Kasumi-1 (cell line): ENCODE measurements around the gene HTR5A.

ENCODE experiments used
- DNase-seq, 2 experiments: peaks; one replicate each; lab custom pipeline; 2025; lab: John Stamatoyannopoulos, UW

HTR5A gene

GRCh38 chr7:155090684-155091083 lies 20.6 kb downstream of the HTR5A start:
- no peak for DNase-seq

DNA sequence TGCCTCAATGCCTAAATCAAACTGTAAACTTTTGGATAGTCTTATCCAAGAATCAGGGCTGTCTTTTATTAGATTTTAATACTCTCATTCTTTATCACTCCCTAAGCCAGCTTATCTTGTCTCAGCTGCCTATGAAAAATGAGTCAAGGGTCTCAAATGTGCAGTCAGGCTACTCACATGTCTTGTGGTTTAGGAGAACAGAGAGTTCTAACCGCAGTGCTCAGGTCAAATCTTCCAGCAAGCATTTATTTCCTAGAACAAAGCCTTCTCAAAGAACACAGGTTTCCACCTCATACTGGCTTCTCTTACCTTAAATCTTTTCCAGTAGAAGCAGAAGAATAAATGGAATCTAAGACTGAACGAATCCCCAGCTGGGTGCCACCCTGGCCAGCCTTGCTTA lies 23.5 kb downstream of the HTR5A start:
- no peak for DNase-seq

DNA sequence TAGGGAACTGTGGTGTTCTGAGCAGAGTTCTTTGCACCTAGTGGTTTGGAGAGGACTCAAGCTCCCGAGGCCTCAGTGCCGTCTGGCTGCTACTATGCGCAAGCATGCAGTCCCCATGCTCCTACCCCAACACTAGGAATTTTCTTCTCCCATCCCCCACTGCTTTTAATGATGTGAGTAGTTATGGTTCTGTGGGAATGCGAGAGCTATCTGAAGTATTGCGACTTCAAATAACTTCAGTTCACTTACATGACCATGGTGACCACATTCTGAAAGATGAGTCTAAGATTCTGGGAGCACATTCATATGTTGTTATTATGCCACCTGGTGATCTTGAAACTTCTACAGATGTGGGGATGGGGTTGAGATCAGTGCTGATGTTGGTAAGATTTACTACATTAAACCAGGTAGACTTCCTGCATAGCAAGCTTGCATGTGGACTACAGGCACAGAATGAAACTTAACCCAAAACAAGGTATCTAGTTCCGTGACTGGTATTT lies 24.6 kb downstream of the HTR5A start:
- no peak for DNase-seq

DNA sequence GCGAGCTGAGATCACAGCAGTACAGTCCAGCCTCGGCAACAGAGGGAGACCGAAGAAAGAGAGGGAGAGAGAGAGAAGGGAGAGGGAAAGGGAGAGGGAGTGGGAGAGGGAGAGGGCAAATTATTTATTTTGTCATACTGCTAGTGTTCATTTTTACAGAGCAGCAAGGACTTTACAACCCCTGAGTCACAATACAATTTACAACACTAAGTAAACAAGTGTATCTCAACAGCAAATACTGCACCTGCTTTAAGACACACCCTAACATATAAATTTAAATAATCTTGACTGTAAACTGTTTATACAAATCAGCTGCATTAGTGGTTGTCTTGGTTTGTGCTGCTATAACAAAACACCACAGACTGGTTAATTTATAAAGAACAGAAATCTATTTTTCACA lies 27.2 kb downstream of the HTR5A start:
- DNase-seq, result no peak

DNA sequence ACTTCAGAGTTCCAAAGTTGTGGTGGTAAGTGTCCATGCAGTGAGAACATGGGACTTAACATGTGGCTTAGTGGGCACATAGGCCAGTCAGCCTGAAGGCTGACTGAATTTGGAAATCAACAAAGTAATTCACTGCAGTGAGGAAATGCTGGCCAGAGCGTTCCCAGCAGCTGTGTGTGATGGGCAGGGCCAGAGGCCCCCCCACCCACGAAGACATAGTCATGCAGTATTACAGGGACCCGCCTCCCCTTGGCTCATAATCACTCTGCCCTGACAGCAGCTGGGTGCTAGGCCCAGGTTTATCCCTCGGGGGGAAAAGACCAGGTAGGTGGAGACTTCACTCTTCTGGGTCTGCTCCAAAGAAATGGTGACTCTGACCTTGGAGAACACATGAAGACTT lies 33.7 kb downstream of the HTR5A start:
- DNase-seq, result no peak

DNA sequence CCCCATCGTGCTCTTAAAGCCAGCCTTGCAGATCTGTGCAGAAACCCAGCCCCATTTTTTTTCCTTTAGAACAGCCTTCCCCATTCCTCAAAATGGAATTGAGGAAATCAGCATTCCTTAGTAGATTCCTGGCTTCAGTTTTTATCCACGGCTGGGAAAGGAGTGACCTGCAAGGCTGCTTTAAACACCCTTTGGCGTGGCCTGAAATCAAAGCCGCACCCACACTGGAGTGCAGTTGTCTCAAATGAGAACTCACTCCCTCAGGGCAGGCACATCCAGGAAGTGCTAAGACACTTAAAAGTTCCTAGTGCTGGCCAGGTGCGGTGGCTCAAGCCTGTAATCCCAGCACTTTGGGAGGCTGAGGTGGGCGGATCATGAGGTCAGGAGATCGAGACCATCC lies 34.8 kb downstream of the HTR5A start:
- no peak for DNase-seq

DNA sequence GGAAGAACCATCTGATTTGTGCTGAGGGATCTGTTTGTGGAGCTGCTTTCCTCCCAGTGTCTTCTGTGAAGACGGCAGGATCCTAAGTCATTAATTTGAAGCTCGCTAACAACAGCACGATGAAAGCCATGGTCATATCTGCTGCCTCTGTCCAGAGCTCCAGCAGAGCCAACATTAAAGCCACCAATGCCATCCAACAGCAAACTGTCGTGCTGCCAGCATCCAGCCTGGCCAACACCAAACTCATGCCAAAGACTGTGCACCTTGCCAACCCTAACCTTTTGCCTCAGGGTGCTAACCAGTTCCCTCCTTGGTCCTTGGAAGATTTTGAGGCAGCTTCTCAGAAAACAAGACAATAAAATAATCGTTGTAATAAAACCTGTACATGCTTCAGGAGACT lies 36.2 kb downstream of the HTR5A start:
- DNase-seq, result no peak

GRCh38 chr7:155107126-155107525 lies 37.0 kb downstream of the HTR5A start:
- no peak for DNase-seq

DNA sequence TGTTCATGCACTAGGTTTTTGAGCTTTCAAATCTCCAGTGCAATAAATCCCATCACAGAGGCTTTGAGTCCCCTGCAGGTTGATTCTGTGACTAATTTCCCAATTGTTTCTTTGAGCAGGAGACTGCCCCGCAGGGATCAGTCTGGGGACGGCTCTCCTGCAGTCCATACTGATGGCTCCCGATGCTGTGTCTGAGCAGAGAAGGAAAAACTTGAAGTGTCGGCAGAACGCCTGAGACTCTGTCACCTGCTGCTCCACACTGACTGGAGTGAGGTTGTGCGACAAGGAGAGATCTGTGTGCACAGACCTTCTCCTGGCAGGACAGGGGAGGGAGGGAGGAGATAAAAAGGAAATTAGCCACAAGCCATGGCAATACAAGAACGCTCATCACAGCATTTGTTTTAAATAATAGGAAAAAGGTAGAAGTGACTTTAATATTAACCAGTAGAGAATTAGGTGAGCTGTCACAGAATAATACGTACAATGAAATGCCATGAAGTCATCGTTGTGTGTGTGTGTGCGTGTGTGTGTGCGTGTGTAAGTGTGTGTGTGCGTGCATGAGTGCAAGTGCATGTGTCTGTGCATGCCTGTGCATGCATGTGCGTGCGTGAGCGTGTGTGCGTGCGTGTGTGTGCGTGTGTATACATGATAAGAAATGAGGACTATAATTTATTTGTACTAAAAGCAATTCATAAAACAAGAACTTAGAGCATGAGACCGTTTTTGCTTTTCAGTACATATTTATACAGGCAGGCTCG lies 38.2 kb downstream of the HTR5A start:
- no peak for DNase-seq

GRCh38 chr7:155109121-155109520 lies 39.0 kb downstream of the HTR5A start:
- DNase-seq, result no peak

DNA sequence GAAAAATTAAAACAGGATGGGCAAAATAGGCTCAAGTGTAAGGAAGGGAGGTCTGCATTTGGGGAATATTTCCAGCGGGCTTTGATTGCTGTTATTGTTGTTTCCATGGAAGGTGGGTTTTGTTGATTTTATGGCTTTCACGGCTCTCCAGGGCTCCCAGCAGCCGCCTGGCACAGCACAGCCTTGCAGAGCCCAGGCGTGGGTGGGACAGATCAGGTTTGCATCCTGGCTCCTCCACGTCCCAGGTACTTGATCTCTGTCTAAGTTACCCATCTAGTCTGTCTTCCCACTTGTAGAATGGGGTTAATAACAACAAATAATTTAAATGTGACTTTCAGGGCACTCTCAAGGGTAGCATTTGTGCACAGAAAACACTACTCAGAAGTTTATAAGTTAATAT lies 45.2 kb downstream of the HTR5A start:
- DNase-seq, result no peak

- DNase-seq, result no peak
Measured at GRCh38 chr7:155119801-155120382, 49.8 kb downstream of the HTR5A start.

GRCh38 chr7:155120460-155120859 lies 50.3 kb downstream of the HTR5A start:
- DNase-seq, result no peak

DNA sequence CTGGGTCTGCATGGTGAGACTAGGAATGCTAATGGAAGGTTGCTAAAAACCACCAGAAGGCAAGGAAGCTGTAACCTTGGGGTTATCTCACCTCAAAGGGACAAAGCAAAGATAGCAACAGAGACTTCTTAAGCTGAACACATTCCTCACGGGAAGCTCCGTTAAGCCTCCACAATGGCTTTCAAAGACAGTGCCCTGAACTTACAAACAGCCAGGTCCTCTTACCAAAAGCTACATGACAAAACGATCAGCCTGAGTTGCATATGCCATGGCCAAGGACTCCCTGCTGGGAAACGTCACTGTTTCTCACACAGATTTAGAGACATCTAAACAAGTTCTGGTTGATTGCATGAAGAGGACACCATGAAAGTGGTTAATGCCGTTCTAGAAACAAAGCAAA lies 52.7 kb downstream of the HTR5A start:
- no peak for DNase-seq

DNA sequence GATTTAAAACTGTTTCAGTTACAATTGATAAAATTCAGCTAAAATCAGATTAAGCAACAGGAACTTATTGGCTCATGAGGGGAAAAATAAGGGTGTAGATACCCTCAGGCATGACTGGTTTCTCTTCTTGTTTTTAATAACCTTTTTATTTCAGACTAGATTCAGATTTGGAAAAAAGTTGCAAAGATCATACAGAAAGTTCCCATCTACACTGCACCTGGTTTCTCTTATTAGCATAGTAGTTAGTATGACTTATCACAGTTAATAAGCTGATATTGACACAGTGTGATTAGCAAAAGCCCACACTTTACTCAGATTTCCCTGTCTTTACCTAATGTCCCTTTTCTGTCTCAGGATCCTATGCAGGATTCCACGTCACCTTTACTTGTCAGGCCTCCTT lies 53.3 kb downstream of the HTR5A start:
- DNase-seq, result no peak

DNA sequence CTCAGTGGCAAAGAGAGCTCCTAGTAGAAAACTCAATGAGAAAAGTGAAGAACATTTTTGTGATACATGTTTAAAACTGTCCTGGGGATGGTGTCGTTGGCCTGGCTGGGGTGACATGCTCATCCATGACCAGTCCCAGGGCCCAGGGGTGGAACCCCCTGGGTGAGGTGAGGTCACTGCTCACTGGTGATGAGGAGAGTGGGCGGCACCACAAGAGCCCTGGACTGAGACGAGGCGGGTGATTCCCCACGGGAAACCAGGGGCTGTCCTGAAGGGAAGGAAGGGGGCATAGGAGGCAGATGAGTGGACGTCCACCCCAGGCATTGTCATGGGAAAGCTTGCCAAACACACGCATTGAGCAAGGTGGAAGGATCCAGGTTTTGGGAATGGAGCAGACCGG lies 54.6 kb downstream of the HTR5A start:
- no peak for DNase-seq

DNA sequence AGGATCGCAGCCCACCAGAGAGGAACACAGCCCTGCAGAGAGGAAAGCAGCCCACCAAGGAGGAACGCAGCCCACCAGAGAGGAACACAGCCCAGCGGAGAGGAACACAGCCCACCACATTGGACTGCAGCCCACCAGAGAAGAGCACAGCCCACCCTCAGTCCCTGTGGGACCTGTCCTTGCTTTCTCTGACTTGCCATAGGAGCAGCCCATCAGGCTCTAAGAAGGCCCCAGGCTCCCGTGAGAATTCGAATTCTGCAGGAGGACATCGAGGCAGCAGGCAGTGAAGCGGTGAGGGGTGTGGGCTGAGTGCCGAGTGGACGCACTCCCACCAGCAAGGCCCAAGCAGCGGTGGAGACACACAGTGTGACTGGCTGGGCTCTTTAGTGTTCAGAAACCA lies 59.1 kb downstream of the HTR5A start:
- DNase-seq, result no peak

DNA sequence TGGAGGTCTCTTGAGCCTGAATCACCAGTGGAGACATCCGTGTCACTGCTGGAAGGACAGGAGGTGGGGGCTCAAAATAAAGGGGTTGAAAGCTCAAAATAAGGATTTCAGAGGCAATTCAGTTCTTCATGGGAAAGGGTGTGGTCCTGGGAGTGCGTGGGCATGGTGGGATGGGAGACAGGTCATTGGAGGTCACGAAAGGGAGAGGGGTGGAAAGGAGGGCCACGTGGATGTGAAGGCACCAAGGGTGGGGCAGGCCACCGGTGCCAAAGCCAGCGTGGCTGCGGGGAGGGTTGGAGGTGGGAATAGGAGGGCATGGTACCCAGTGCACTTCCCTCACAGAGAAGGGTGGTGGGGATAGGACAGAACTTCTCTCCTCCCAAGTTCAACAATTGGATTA lies 59.7 kb downstream of the HTR5A start:
- no peak for DNase-seq

- DNase-seq, result no peak
Measured at GRCh38 chr7:155130493-155130892, 60.4 kb downstream of the HTR5A start.

- DNase-seq, result no peak
Measured at GRCh38 chr7:155131090-155131489, 61.0 kb downstream of the HTR5A start.

GRCh38 chr7:155132431-155132830 lies 62.3 kb downstream of the HTR5A start:
- DNase-seq, result no peak

GRCh38 chr7:155136619-155137243 lies 66.6 kb downstream of the HTR5A start:
- DNase-seq, result no peak
